ENCODE results near the gene PPIF.
"Not testable (repeated sequence)": the region's sequence is repeated elsewhere in the genome, so short reads cannot be mapped to it uniquely, and the experiment has no call there.

Gene PPIF

DNA sequence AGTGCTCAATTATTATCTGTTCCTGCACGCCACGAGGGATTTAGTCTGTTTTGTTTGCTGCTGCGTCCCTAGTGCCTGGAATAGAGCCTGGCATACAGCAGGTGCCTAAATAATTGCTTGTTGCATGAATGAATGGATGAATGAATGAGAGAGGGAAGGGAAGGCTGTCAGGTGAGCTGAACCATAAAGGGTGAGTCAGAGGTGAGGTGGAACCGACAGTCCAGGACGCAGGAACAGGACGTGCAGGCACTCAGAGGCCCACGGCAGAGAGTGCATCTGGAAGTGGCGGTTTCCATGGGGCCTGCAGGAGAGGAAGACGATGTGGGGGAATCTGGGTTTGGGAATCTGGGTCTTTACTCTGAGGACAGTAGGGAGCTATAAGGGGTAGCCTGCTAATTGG, 17.7 kb upstream of the PPIF start:
- DNase-seq (ENCODE audit: extremely low read depth in 1 of 2, low read depth in 1 of 2): no peak

DNA sequence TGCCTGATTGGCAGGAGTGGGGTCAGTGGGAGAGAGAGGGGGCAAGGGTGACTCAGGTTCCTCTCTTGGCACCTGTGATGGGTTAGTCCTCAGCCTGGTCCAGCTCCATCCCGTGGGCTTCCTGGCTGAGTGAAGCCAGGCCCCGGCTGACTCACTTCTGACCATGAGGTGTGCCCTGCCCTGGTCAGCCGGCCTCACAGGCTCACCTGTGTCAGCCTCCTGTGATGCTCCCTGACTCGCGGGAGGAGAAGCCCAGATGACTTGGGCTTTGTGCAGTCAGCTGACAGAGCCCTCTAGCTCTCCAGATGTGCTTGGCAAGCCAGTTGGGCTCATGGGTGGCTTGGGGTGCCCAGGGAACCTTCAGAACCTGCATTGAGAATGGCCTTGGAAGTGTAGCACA, 16.0 kb upstream of the PPIF start:
- no peak for DNase-seq (ENCODE audit: extremely low read depth in 1 of 2, low read depth in 1 of 2)

DNA sequence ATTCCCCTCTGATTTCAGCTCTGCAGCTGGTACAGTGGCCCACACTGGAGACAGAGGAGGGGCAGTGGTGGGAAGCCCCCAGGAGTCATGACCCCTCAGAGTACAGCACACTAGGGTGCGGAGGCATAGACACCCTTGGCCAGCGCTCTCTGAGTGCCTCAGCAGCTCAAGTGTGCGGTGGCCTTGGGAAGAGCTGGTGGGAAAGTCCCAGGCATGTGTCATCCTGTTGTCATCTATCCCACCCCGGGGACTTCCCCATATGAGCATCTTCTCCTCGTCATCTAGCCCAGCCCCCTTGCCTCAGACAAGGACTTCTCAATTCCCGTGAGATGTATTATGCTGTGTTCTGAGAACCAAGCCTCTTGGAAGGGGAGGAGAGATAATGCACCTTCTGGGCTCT, 15.6 kb upstream of the PPIF start:
- DNase-seq (ENCODE audit: extremely low read depth in 1 of 2, low read depth in 1 of 2): peak in 1 of 2 donors; percentile 22

DNA sequence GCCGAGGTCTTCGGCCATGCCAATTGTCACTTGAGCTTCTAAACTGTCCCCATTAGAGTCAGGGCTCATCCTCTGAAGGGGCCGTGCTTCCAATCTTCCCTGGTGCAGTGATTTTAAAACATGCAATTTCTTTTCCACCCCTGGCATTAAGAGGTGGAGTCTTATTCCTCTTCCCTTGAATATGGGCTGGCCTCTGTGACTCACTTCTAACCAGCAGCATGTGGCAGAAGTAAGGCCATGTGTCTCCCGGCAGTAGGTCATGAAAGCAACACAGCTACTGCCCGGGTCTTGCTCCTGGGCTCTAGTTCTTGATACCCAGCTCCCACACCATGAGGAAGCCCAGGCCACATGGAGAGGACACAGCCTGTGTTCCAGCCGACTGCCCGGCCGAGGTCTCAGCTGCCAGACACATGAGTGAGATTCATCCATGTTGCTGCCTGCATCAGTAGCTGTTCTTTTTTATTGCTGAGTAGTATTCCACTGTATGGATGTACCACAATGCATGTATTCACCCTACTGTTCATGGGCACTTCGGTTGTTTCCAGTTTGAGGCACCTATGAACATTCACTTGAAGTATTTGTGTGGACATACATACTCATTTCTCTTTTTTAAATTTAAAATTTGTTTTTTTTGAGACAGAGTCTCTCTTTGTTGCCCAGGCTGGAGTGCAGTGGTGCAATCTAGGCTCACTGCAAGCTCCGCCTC, 14.5 kb upstream of the PPIF start:
- not testable (repeated sequence) for DNase-seq (ENCODE audit: extremely low read depth in 1 of 2, low read depth in 1 of 2)

DNA sequence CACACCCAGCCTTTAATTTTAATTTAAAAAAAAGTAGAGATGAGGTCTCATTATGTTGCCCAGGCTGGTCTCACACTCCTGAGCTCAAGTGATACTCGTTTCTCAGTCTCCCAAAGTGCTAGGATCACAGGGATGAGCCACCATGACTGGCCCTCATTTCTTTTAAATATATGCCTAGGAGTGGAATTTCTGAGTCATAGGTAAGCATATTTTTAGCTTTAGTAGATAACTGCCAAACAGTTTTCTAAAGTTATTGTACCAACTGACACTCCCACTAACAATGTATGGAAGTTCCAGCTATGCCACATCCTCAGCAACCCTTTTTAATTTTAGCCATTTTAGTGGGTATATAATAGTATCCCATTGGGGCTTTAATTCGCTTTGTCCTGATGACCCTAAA, 13.8 kb upstream of the PPIF start:
- no peak for DNase-seq (ENCODE audit: extremely low read depth in 1 of 2, low read depth in 1 of 2)

DNA sequence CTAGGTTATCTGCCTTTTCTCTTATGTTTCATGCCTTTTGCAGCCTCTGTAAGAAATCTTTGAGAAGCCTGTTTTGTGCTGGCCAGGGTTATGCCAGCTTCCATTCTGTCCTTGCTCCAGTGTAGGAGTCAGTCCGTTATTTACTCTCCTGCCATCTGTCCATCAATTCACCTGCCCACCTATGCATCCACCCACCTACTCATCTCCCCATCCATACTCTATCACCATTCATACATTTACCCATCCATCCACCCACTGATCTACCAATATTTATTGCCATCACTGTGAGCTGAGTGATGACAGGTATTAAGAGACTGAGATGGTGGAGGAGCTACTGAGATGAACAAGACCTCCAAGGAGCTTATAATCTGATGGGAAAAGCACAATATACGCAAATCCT, 12.7 kb upstream of the PPIF start:
- DNase-seq (ENCODE audit: extremely low read depth in 1 of 2, low read depth in 1 of 2): no peak

DNA sequence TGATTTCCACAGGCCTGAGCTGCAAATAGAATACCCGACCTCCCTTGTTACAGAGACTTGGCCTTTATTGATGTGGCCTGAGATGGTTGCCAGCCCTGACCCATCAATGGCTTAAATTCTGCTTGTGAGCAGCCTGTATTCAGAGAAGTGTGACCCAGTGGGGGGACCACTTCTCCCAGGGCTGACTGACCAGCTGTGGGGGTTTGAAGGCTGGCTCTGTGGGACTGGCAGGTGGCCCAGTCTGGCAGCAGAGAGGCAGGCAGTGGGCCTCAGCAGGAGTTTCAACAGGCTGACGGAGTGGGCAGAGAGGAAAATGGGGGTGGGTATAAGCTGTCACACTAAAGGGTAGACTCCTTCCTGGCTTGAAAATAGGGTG, 12.2 kb upstream of the PPIF start:
- DNase-seq (ENCODE audit: extremely low read depth in 1 of 2, low read depth in 1 of 2): no peak

DNA sequence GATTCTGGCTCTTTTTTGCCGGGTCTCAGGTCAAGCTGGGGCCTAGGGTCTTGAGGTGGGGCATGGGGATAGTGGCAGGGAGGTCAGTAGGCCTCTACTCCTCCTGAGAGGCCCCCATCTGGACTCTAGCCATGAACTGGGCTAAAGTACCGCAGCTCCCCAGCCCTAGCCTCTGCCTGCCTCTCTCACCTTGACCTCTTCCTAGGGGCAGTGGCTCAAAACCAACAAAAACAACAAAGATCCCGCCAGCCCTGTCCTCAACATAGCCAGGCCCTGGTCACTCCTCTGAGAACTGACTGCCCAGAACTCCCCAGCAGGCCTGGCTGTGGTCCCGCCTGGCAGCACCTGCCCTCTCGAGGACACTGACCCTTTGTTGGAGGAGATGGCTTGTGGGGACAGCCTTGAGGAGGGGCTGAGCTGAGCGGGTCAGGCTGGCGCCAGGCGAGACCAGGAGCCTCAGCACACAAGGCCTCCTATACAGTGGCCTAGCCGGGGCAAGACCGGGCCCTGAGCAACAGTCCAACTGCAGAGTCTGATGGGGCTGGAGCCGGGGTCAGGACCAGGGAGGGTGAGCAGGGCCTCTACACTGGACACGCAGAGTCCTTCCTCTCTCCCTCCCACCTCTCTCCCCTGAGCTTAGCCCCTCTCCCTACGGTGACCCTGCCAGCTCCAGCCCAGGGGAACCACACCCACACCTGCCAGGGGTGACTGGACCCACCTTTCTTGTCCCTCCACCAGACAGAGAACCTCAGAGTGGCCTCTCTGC, 11.6 kb upstream of the PPIF start:
- no peak for DNase-seq (ENCODE audit: extremely low read depth in 1 of 2, low read depth in 1 of 2)

DNA sequence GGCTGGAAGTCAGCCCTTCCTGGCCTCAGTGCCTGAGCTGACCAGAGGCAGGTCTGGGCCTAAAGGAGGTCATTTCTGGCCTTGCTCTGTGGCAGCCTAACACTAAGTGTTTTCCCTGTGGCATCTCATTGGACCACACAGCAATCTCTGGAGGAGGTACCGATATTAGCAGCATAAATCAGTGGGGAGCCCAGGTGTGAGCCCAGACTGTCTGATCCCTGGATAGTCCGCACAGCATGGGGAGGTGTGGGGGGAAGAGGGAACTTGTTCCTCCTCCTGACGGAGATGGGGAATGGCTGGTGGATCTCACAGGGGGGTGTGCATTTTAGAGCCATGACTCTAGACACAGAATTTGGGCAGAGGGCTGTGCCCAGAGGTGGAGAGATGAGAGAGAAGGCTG, 11.0 kb upstream of the PPIF start:
- no peak for DNase-seq (ENCODE audit: extremely low read depth in 1 of 2, low read depth in 1 of 2)

DNA sequence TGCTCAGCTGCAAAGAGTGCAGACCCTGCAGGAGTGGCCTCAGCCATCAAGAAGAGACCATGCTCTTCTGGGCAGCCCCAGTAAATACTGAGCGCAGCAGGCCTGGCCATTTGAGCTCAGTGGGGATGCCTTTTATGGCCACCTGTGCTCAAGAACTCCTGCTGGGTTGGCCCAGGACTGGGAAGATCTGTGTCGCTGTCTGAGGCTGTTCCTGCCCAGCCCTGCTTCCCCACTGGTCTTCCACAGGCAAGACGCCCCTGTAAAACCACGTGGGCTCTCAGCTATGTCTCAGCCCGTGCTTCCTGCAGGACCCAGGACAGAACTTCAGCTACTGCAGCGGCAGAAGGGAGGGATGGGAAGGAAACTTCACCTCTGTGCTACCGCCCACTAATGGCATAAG, 10.5 kb upstream of the PPIF start:
- no peak for DNase-seq (ENCODE audit: extremely low read depth in 1 of 2, low read depth in 1 of 2)

DNA sequence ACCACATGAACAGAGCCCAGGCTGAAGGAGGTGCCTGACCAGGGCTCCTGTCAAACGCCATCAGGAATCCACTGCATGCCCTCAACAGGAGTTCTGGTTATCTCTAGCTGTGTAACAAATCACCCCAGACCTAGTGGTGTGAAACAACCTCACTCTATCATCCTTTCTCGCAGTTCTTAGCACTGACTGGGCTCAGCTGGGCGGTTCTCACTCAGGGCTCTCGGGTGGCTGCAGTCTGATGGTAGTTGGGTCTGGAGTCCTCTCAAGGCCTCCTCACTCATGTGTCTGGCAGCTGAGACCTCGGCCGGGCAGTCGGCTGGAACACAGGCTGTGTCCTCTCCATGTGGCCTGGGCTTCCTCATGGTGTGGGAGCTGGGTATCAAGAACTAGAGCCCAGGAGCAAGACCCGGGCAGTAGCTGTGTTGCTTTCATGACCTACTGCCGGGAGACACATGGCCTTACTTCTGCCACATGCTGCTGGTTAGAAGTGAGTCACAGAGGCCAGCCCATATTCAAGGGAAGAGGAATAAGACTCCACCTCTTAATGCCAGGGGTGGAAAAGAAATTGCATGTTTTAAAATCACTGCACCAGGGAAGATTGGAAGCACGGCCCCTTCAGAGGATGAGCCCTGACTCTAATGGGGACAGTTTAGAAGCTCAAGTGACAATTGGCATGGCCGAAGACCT, 9.3 kb upstream of the PPIF start:
- DNase-seq (ENCODE audit: extremely low read depth in 1 of 2, low read depth in 1 of 2): not testable (repeated sequence)

DNA sequence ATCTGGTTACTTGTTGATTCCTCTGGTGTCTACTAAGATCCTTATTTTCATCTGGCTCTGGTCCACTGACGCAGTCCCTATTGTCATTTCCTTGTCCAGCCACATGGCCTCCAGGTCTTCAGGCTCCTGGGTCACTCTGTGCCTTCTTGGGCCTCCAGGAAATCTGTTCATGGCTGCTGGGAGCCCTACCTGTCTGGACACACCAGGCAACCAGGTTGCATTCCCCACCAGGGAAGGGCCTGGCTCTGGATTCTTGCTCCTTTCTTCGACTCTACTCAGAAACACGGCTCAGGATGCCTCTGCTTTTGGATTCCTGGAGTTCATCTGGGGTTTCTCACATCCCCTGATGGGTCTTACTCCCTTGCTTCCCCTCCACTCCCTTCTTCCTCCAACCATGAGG, 8.0 kb upstream of the PPIF start:
- no peak for DNase-seq (ENCODE audit: extremely low read depth in 1 of 2, low read depth in 1 of 2)

DNA sequence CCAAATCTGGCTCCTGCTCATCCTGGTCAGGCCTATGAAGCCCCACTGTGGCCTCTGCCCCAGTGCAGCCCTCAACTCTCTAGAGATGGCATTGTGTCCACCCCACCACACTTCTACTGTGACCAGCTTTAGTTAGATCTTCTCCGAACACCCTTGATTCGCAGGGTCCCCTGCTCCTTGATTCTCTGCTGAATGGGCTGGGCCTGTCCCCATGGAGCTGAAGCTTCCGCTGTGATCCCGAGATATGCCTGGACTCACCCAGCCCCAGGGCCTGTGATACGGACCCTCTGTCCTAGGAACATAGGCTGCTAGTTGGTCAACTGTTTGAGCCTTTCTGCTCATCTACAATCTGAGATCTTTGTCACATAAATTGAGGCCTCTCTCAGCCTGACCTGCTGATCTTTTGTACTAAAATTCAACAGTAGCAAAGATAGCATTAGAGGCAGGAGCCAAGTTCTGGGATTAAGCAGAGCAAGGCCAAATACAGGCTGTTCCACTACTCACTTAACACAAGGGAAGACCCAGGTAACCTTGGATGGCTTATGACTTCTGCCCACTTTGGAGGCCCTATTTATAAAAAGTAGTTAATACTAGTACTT, 6.5 kb upstream of the PPIF start:
- no peak for DNase-seq (ENCODE audit: extremely low read depth in 1 of 2, low read depth in 1 of 2)

DNA sequence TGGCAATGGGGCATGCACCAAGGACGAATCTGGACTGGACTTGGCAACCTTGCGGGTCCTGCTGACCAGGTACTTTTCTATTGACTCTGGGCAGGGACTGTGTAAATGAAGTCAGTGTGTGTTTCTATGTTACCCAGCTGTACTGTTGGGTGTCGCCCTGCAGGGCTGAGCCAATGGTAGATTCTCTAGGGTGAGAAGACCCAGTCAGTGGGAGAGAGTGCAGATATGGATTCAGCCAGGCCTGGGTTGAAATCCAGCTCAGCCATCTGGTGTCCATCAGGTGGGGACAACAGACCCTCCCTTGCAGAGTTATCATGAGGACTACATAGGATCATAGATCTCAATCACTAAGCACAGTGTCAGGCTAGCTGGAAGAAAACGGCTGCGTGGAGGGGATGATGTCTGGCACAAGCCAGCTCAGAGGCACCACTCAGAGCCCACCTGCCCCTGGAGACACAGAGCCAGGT, 4.9 kb upstream of the PPIF start:
- no peak for DNase-seq (ENCODE audit: extremely low read depth in 1 of 2, low read depth in 1 of 2)

DNA sequence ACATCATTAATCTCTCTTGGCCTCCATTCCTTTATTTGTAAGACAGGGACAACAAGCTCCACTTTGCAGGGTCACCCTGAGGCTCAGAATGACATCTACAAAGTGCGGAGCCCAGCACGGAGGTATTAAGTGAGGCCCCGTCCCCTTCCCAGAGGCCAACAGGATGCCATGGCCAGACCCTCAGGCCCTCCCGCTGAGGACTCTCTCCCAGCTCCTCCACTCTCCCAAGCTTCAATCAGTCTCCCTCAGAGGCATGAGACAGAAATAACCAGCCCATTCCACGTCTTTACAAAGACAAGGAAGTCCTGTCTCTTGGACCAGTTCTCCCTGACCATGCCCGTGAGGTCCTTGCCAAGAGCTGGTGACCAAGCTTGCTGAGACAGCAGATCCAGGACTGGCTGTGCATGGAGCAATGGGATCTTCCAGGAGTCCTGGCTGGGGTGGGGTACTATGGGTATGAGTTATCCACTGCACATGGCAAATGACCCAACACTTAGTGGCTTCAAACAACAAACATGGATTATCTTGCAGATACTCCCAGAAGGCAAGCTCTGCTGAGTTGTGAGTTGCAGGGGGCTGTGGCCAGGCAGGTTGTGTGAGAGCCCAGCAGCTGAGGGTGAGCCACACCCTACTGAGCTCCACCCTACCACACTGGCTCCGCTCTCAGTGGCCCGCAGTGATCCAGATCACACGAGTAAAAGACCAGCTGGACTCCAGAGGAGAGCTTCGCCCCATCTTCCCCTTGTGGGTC, 4.3 kb upstream of the PPIF start:
- DNase-seq (ENCODE audit: extremely low read depth in 1 of 2, low read depth in 1 of 2): no peak

DNA sequence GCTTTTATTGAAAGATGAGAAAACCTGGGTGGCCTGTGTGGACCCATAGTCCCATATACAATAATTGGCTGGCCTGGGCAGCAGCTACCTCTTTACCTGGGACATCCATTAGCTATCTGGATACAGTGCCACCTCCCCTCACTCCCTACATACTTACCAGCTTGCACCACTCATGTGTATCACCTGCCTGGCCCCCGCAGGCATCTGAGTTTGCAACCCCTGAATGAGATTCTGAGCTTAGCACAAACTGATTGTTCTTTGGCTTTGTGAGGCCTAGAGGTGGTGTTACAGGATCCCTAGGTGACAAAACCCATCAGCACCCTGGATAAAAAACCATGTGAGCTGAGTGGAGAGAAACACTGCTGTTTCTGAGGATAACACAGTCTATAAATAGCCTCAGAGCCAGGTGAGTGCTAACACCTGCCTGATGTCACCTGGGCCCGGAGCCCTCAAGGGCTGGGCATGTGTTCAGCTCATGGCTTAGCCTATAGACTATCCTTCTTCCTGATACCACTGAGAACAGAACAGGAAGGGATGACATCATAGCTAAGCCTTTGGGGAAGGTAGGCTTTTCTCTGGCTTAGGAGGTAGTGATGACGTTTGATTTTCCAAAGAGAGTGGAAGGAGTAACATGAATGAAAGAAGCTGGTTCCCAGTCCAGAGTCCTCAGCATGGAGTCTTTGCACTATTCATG, 2.6 kb upstream of the PPIF start:
- DNase-seq (ENCODE audit: extremely low read depth in 1 of 2, low read depth in 1 of 2): no peak

DNA sequence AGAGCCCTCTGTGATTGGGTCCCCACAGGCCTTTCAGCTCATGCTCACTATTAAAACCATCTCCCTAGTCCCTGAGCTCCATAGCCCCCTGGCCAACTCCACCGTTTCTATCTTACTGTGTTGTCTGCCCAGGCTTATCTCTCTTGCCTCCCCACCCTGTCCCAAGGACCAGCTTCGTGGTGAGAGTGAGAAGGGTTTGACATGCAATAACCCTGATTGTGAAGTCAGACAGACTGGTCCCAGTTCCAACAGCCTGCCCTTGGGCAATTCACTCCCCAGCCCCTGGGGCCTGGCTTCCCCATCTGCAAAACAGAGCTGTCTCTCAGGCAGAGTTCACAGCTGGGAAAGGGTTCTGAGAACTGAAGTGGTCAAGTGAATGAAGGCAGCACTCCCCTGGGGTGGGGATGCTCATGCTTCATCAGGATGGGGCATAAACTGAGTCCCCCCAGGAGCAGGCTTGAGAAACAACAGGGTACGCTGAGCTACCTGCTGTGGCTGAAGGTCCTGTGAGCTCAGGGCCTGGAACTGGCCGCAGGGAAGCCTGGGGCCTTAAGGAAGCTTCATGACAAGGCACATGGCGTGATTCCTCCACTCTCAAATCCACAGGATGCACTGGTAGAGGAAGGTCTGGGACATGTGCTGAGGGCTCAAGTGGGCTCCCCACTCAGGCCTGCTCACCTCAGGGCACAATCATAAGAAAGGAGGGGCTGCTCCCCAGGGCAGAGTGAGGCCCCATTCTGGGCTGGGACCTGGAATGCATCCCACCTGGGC, 1.8 kb upstream of the PPIF start:
- DNase-seq (ENCODE audit: extremely low read depth in 1 of 2, low read depth in 1 of 2): no peak

DNA sequence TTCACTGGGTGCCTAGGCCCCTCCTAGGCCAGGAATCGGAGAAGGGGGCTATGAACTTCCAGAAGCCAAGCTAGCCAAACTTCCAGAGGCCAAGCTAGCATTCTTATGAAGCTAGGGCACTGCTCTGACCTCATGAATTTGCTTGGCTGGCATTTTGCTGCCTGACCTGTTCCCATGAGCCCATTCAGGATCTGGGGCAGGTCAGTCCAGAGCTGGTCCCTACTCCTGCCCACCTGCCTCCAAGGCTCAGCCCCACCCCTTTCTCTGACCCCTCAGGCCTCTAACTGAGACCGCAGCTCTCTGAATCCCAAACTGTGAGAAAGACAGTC, 1.3 kb upstream of the PPIF start:
- DNase-seq (ENCODE audit: extremely low read depth in 1 of 2, low read depth in 1 of 2): no peak

DNA sequence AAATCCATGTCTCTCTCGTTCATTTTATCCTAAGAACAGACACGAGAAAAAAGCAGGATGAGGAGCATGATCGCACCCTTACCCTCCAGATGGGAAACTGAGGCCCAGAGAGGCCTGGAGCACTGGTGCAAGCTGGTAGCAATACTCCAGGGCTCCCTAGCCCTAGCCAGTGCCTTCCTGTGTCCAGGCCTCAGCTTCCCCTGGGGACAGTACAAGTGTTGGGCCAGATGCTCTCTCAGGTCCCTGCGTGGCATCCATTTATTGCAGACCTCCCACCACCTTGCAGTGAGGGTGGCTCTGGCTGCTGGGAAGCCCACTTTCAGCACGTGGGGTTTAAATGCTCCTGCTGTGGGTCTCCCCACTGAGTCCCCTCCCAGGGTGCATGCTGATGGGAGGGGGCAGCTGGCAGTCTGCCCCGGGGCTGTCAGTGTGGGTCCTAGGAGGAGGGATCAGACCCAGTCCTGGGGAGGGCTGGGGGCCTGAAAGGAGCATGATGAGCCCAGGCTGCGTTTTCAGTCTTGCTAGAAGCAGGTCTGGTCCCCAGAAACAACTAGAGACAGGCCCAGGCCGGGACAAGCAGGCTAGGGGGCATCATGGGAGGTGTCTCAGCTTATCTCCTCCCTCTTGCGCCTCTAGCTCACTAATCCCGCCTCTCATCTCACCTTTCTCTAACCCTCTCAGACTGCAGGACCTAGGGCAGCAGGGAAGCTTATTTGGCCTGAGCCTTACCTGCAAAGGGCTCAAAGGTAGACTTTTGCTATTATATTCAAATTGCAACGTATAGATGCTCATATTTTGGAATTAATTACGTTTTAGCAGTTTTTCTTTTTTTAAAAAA, 662 bp upstream of the PPIF start:
- DNase-seq (ENCODE audit: extremely low read depth in 1 of 2, low read depth in 1 of 2): no peak
